Parathyroid adenoma (tissue), 2 donors: Measurements from ENCODE around the gene SH3BP2.

ENCODE experiments used
- H2AFZ ChIP-seq: fragments of 300-600 bp; sonication (generic); one replicate; pipeline ENCODE4 v1.7.0; 2017; ENCODE audit warnings: antibody characterized with exemption, mild to moderate bottlenecking
- H3K27ac ChIP-seq: fragments of 300-600 bp; sonication (generic); one replicate; pipeline ENCODE4 v1.7.0; 2017
- H3K27me3 ChIP-seq: fragments of 300-600 bp; sonication (generic); one replicate; pipeline ENCODE4 v1.7.0; 2017; ENCODE audit warnings: low read length; ENCODE audit not compliant: control insufficient read depth, insufficient read depth
- H3K36me3 ChIP-seq: fragments of 300-600 bp; sonication (generic); one replicate; pipeline ENCODE4 v1.7.0; 2017; ENCODE audit warnings: low read length; ENCODE audit not compliant: control insufficient read depth, insufficient read depth
- H3K4me1 ChIP-seq: fragments of 300-600 bp; sonication (generic); one replicate; pipeline ENCODE4 v1.7.0; 2017; ENCODE audit warnings: control low read depth
- H3K4me2 ChIP-seq: fragments of 300-600 bp; sonication (generic); one replicate; pipeline ENCODE4 v1.7.0; 2017; ENCODE audit warnings: low read length
- H3K4me3 ChIP-seq: fragments of 300-600 bp; sonication (generic); one replicate; pipeline ENCODE4 v1.7.0; 2017; ENCODE audit warnings: low read depth, low read length
- H3K79me2 ChIP-seq: fragments of 300-600 bp; sonication (generic); one replicate; pipeline ENCODE4 v1.7.0; 2017; ENCODE audit warnings: control low read depth
- H3K9ac ChIP-seq: fragments of 300-600 bp; sonication (generic); one replicate; pipeline ENCODE4 v1.7.0; 2017; ENCODE audit warnings: mild to moderate bottlenecking
- H3K9me3 ChIP-seq: fragments of 300-600 bp; sonication (generic); one replicate; pipeline ENCODE4 v1.7.0; 2017; ENCODE audit warnings: low read length; ENCODE audit not compliant: control insufficient read depth
- TF ChIP-seq, protein P1 (sequence below): fragments of 300-600 bp; sonication (generic); IDR thresholded peaks from one replicate; pipeline ENCODE4 v1.7.0; 2017; ENCODE audit warnings: antibody characterized with exemption, mild to moderate bottlenecking
- donor health status: primary hyperparathyroidism.

The SH3BP2 gene

DNA sequence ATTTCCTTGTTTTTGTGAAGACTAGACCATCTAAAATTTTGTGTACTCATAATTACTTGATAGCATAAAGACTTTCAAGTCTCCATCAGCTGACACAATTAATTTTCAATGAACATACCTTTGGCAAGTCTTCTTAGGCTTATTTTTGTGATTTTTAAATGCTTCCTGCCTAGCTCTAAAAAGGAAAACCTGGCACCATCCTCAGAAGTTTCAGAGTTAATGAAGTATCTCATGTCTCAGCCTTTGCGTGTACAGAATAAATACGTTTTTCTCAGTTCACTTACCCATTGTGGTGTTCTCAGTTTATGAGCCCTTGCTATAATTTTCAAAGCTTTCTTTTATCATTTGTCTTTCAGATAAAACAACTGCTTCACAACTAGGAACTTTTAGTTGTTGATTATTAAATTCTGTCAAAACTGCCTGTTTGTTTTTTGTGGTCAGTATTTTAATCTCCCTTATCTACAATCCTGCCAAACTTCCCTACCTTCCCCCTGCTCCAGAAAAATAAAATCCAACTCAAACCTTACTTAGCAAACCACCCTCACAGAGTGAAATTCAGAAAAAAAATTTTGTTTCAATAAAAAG, 72.4 kb downstream of the SH3BP2 start:
- H3K4me1 ChIP-seq, result peaks cover 8% of the 10 kb centered on the region

DNA sequence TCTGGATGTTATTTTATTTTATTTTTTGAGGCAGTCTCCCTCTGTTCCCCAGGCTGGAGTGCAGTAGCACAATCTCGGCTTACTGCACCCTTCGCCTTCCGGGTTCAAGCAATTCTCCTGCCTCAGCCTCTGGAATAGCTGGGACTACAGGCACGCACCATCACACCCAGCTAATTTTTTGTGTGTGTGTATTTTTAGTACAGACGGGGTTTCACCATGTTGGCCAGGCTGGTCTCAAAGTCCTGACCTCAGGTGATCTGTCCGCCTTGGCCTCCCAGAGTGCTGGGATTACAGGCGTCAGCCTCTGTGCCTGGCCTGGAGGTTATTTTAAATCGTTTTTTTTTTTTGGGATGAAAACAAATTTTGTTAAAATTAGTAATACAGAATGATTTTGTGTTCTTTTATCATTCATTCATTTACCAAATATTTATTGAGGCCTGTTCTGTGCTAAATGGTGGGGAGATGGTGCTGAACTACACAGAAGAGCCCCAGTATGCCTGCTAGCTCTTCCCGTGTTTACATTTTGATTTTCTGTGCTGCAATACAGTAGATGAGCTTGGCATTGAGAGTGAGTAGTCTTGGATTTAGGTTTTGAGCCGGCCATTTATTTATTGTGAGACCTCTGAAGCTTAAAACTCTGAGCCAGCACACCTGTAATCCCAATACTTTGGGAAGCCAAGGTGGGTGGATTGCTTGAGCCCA, 73.4 kb downstream of the SH3BP2 start:
- Histone ChIP-seq H2AFZ (no peak overlapping the region), H3K27me3 (no peaks in the 10 kb centered on the region), H3K9me3 (no peaks in the 10 kb centered on the region), H3K79me2 (peaks cover 38% of the 10 kb centered on the region), H3K4me1 (peaks cover 8% of the 10 kb centered on the region), H3K36me3 (no peaks in the 10 kb centered on the region), H3K4me2 (no peak overlapping the region), H3K27ac (no peak overlapping the region), H3K4me3 (no peak overlapping the region), H3K9ac (no peak overlapping the region)
- TF ChIP-seq, protein P1, sequence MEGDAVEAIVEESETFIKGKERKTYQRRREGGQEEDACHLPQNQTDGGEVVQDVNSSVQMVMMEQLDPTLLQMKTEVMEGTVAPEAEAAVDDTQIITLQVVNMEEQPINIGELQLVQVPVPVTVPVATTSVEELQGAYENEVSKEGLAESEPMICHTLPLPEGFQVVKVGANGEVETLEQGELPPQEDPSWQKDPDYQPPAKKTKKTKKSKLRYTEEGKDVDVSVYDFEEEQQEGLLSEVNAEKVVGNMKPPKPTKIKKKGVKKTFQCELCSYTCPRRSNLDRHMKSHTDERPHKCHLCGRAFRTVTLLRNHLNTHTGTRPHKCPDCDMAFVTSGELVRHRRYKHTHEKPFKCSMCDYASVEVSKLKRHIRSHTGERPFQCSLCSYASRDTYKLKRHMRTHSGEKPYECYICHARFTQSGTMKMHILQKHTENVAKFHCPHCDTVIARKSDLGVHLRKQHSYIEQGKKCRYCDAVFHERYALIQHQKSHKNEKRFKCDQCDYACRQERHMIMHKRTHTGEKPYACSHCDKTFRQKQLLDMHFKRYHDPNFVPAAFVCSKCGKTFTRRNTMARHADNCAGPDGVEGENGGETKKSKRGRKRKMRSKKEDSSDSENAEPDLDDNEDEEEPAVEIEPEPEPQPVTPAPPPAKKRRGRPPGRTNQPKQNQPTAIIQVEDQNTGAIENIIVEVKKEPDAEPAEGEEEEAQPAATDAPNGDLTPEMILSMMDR, result no peak

More for the DNA sequence above, 72.4 kb downstream of the SH3BP2 start:
- Histone ChIP-seq H3K27ac (no peak overlapping the region), H3K4me3 (no peak overlapping the region), H3K27me3 (no peaks in the 10 kb centered on the region), H3K79me2 (peaks cover 34% of the 10 kb centered on the region), H2AFZ (no peak overlapping the region), H3K36me3 (no peaks in the 10 kb centered on the region), H3K4me2 (no peak overlapping the region), H3K9me3 (no peaks in the 10 kb centered on the region), H3K9ac (no peak overlapping the region)
- TF ChIP-seq, protein P1, result no peak

DNA sequence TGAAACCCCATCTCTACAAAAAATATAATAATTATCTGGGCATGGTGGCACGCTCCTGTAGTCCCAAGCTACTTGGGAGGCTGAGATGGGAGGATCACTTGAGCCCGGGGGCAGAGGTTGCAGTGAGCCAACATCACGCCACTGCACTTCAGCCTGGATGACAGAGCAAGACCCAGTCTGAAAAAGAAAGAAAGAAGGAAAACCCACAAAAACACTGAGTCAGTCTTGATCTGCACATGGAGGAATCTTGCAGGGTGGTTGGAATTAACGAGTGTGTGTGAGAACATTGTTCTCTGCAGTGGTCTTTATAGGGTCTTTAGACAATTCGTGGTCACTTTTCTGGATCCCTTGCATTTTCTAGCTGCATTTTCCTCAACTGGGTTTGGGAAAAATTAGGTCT, 74.0 kb downstream of the SH3BP2 start:
- Histone ChIP-seq H3K27ac (no peak overlapping the region), H3K9me3 (no peaks in the 10 kb centered on the region), H3K79me2 (peaks cover 33% of the 10 kb centered on the region), H3K4me1 (peaks cover 3% of the 10 kb centered on the region), H3K27me3 (no peaks in the 10 kb centered on the region), H2AFZ (no peak overlapping the region), H3K9ac (no peak overlapping the region), H3K4me3 (no peak overlapping the region), H3K4me2 (no peak overlapping the region), H3K36me3 (no peaks in the 10 kb centered on the region)
- TF ChIP-seq, protein P1, result no peak

DNA sequence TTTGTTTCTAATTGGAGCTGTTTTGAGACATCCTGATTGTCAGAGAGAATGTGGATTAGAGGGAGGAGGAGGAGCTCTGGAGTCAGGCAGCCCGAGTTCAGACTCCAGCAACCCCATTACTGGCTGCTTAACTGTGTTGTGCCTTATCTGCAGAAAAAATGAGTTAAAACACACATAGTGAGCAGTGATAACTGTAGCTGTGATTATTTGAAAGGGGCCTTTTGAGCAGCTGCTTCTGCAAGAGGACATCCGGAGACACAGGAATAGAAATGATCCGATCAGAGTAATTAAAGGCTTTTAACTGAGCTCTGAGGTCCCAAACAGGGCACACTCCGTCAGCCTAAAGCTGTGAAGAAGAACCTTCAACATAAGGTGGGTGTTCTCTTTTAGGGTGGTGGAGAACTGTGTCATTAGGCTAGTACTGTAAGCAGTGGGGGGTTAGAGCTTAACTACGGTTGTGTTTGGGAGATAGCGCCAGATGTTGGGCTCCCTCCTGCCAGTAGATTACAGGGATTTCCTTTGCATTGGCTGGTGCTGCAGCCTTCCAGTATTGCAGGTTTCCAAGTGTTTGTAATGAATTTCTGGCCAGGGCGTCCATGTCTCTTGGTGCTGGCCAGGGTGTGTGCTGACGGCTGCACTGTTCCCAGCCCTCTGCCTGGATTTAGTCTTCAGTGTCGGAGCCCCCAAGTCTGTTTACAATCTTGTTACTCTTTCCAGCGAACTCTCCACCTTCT, 75.0 kb downstream of the SH3BP2 start:
- Histone ChIP-seq H3K79me2 (peaks cover 31% of the 10 kb centered on the region), H2AFZ (no peak overlapping the region), H3K4me2 (no peak overlapping the region), H3K4me1 (peaks cover 2% of the 10 kb centered on the region), H3K4me3 (no peak overlapping the region), H3K9ac (no peak overlapping the region), H3K27me3 (no peaks in the 10 kb centered on the region), H3K9me3 (no peaks in the 10 kb centered on the region), H3K36me3 (no peaks in the 10 kb centered on the region), H3K27ac (peak overlapping the region; percentile 32)
- TF ChIP-seq, protein P1, result no peak
